Activated CD4-positive, alpha-beta T cell treated with anti-CD3 and anti-CD28 coated beads, Interleukin-2, amount 10 ng/mL, durations not matched to agents 24 days and 14 days (primary cell): ENCODE results near the gene ZDHHC14. TPM values are rescaled to one million over a fixed set of nuclear protein-coding genes. Genes with fewer than 3 reads are reported as not detected.
A peak's percentile ranks its signal among the peaks of the same experiment; 100 is the strongest.
"Not testable (repeated sequence)": the region's sequence is repeated elsewhere in the genome, so short reads cannot be mapped to it uniquely, and the experiment has no call there.

Source experiments
- DNase-seq: peaks from one replicate; pipeline ENCODE4 v3.0.0; 2022
- H3K27ac Mint-ChIP-seq: one replicate; pipeline ENCODE4 v1.8.0; 2022; ENCODE audit warnings: mild to moderate bottlenecking, mixed read lengths
- H3K27me3 Mint-ChIP-seq: one replicate; pipeline ENCODE4 v1.8.0; 2022; ENCODE audit warnings: mixed read lengths
- H3K36me3 Mint-ChIP-seq: one replicate; pipeline ENCODE4 v1.8.0; 2022; ENCODE audit warnings: low read depth, mild to moderate bottlenecking, mixed read lengths
- H3K4me1 Mint-ChIP-seq: one replicate; pipeline ENCODE4 v1.8.0; 2021; ENCODE audit warnings: mixed read lengths
- H3K4me3 Mint-ChIP-seq: one replicate; pipeline ENCODE4 v1.8.0; 2022; ENCODE audit warnings: mild to moderate bottlenecking, moderate library complexity, mixed read lengths
- H3K9me3 Mint-ChIP-seq: one replicate; pipeline ENCODE4 v1.8.0; 2021; ENCODE audit warnings: mixed read lengths
- intact Hi-C: fragments of 100-400 bp; cut with micrococcal nuclease; formaldehyde crosslinking; loops from one replicate; pipeline ENCODE4 v1.15.1; 2023
- total RNA-seq: library from RNA; stranded (reverse); gene quantifications from 2 replicates; pipeline ENCODE4 v1.2.3, GENCODE V29; 2022

ZDHHC14 gene
- total RNA-seq, 1 donor from 2014 or later = 14.1 TPM

GRCh38 chr6:157385482-157385881, 4.5 kb downstream of the ZDHHC14 start:
- H3K27me3 Mint-ChIP-seq = peaks cover 3% of the 10 kb centered on the region
- peak overlapping the region; percentile 12 for H3K27ac Mint-ChIP-seq
- intact Hi-C loops = loop anchor here (1.0 kb wide), 1 partner anchor 44 kb away; no protein-coding TSS in a partner anchor
- peak overlapping the region; percentile 36 for H3K4me3 Mint-ChIP-seq
- peak; percentile 68 for DNase-seq
- peaks cover 33% of the 10 kb centered on the region for H3K36me3 Mint-ChIP-seq
- H3K4me1 Mint-ChIP-seq = peaks cover 23% of the 10 kb centered on the region
- peaks cover 5% of the 10 kb centered on the region for H3K9me3 Mint-ChIP-seq

GRCh38 chr6:157386023-157386422, 5.0 kb downstream of the ZDHHC14 start:
- peaks cover 38% of the 10 kb centered on the region for H3K36me3 Mint-ChIP-seq
- peaks cover 3% of the 10 kb centered on the region for H3K27me3 Mint-ChIP-seq
- H3K27ac Mint-ChIP-seq = no peak overlapping the region
- H3K4me3 Mint-ChIP-seq = no peak overlapping the region
- H3K9me3 Mint-ChIP-seq = peaks cover 5% of the 10 kb centered on the region
- intact Hi-C loops = no loop called here
- DNase-seq = no peak
- peaks cover 23% of the 10 kb centered on the region for H3K4me1 Mint-ChIP-seq

- intact Hi-C loops = no loop called here
- DNase-seq = no peak
- H3K27ac Mint-ChIP-seq = no peak overlapping the region
- no peak overlapping the region for H3K4me3 Mint-ChIP-seq
- H3K27me3 Mint-ChIP-seq = peaks cover 3% of the 10 kb centered on the region
- peaks cover 8% of the 10 kb centered on the region for H3K9me3 Mint-ChIP-seq
- H3K4me1 Mint-ChIP-seq = peaks cover 23% of the 10 kb centered on the region
- H3K36me3 Mint-ChIP-seq = peaks cover 42% of the 10 kb centered on the region
Observed at GRCh38 chr6:157386454-157386853, 5.5 kb downstream of the ZDHHC14 start.

- peaks cover 10% of the 10 kb centered on the region for H3K9me3 Mint-ChIP-seq
- H3K27me3 Mint-ChIP-seq = no peaks in the 10 kb centered on the region
- intact Hi-C loops = no loop called here
- H3K27ac Mint-ChIP-seq = no peak overlapping the region
- peaks cover 49% of the 10 kb centered on the region for H3K36me3 Mint-ChIP-seq
- H3K4me1 Mint-ChIP-seq = peaks cover 19% of the 10 kb centered on the region
- DNase-seq = no peak
- no peak overlapping the region for H3K4me3 Mint-ChIP-seq
Observed at GRCh38 chr6:157388924-157389323, 7.9 kb downstream of the ZDHHC14 start.

GRCh38 chr6:157390273-157391060, 9.5 kb downstream of the ZDHHC14 start:
- DNase-seq = no peak
- peaks cover 50% of the 10 kb centered on the region for H3K36me3 Mint-ChIP-seq
- no peaks in the 10 kb centered on the region for H3K27me3 Mint-ChIP-seq
- H3K27ac Mint-ChIP-seq = no peak overlapping the region
- intact Hi-C loops = no loop called here
- no peak overlapping the region for H3K4me3 Mint-ChIP-seq
- peaks cover 10% of the 10 kb centered on the region for H3K9me3 Mint-ChIP-seq
- peaks cover 15% of the 10 kb centered on the region for H3K4me1 Mint-ChIP-seq

GRCh38 chr6:157392927-157393668, 12.1 kb downstream of the ZDHHC14 start:
- Mint-ChIP-seq H3K36me3 (peaks cover 45% of the 10 kb centered on the region), H3K4me3 (no peak overlapping the region), H3K4me1 (peaks cover 9% of the 10 kb centered on the region), H3K27me3 (no peaks in the 10 kb centered on the region), H3K9me3 (peaks cover 10% of the 10 kb centered on the region), H3K27ac (no peak overlapping the region)
- no peak for DNase-seq
- intact Hi-C loops = no loop called here

GRCh38 chr6:157393669-157394327, 12.8 kb downstream of the ZDHHC14 start:
- intact Hi-C loops = no loop called here
- H3K27ac Mint-ChIP-seq = no peak overlapping the region
- no peaks in the 10 kb centered on the region for H3K27me3 Mint-ChIP-seq
- peaks cover 44% of the 10 kb centered on the region for H3K36me3 Mint-ChIP-seq
- no peak for DNase-seq
- peaks cover 10% of the 10 kb centered on the region for H3K9me3 Mint-ChIP-seq
- H3K4me1 Mint-ChIP-seq = peaks cover 9% of the 10 kb centered on the region
- H3K4me3 Mint-ChIP-seq = no peak overlapping the region

- H3K27me3 Mint-ChIP-seq, DNase-seq, H3K9me3 Mint-ChIP-seq, intact Hi-C loops, H3K4me3 Mint-ChIP-seq, H3K4me1 Mint-ChIP-seq, H3K27ac Mint-ChIP-seq: not testable (repeated sequence)
- H3K36me3 Mint-ChIP-seq = peaks cover 39% of the 10 kb centered on the region
Observed at GRCh38 chr6:157395199-157395598, 14.2 kb downstream of the ZDHHC14 start.

GRCh38 chr6:157396026-157396425, 15.0 kb downstream of the ZDHHC14 start:
- peaks cover 9% of the 10 kb centered on the region for H3K4me1 Mint-ChIP-seq
- intact Hi-C loops = no loop called here
- no peaks in the 10 kb centered on the region for H3K27me3 Mint-ChIP-seq
- DNase-seq = no peak
- no peak overlapping the region for H3K4me3 Mint-ChIP-seq
- peaks cover 5% of the 10 kb centered on the region for H3K9me3 Mint-ChIP-seq
- peaks cover 35% of the 10 kb centered on the region for H3K36me3 Mint-ChIP-seq
- no peak overlapping the region for H3K27ac Mint-ChIP-seq

- H3K4me3 Mint-ChIP-seq = no peak overlapping the region
- intact Hi-C loops = no loop called here
- DNase-seq = no peak
- H3K27ac Mint-ChIP-seq = no peak overlapping the region
- peaks cover 9% of the 10 kb centered on the region for H3K4me1 Mint-ChIP-seq
- no peaks in the 10 kb centered on the region for H3K9me3 Mint-ChIP-seq
- H3K36me3 Mint-ChIP-seq = peaks cover 23% of the 10 kb centered on the region
- H3K27me3 Mint-ChIP-seq = no peaks in the 10 kb centered on the region
Observed at GRCh38 chr6:157397660-157398059, 16.7 kb downstream of the ZDHHC14 start.

GRCh38 chr6:157398151-157398550, 17.2 kb downstream of the ZDHHC14 start:
- peaks cover 9% of the 10 kb centered on the region for H3K4me1 Mint-ChIP-seq
- H3K9me3 Mint-ChIP-seq = no peaks in the 10 kb centered on the region
- H3K4me3 Mint-ChIP-seq = no peak overlapping the region
- no peak overlapping the region for H3K27ac Mint-ChIP-seq
- no peaks in the 10 kb centered on the region for H3K27me3 Mint-ChIP-seq
- intact Hi-C loops = no loop called here
- no peak for DNase-seq
- peaks cover 23% of the 10 kb centered on the region for H3K36me3 Mint-ChIP-seq

GRCh38 chr6:157400676-157401075, 19.7 kb downstream of the ZDHHC14 start:
- Mint-ChIP-seq H3K27ac (no peak overlapping the region), H3K27me3 (no peaks in the 10 kb centered on the region), H3K4me3 (no peak overlapping the region), H3K9me3 (no peaks in the 10 kb centered on the region), H3K36me3 (peaks cover 9% of the 10 kb centered on the region), H3K4me1 (no peaks in the 10 kb centered on the region)
- DNase-seq = no peak
- intact Hi-C loops = no loop called here

- H3K27me3 Mint-ChIP-seq = no peaks in the 10 kb centered on the region
- H3K36me3 Mint-ChIP-seq = peaks cover 9% of the 10 kb centered on the region
- intact Hi-C loops = no loop called here
- no peaks in the 10 kb centered on the region for H3K9me3 Mint-ChIP-seq
- DNase-seq = no peak
- H3K4me3 Mint-ChIP-seq = no peak overlapping the region
- H3K27ac Mint-ChIP-seq = no peak overlapping the region
- no peaks in the 10 kb centered on the region for H3K4me1 Mint-ChIP-seq
Observed at GRCh38 chr6:157401734-157402338, 20.8 kb downstream of the ZDHHC14 start.
